Calu3 (cell line): ENCODE measurements around the gene PCDH9. TPM values are rescaled to one million over a fixed set of nuclear protein-coding genes. Genes with fewer than 3 reads are reported as not detected.

Experiments
- Bru-seq: library from RNA; stranded (reverse); fragments of 400-500 nt; gene quantifications from one replicate; lab custom pipeline; 2021; lab: Mats Ljungman, UMichigan
- BruChase-seq, 2 experiments: library from RNA; stranded (reverse); fragments of 400-500 nt; gene quantifications; one replicate each; lab custom pipeline; 2021; lab: Mats Ljungman, UMichigan
- BruUV-seq: library from RNA; stranded (reverse); fragments of 400-500 nt; replicated peaks from 2 replicates; lab custom pipeline; 2021; lab: Mats Ljungman, UMichigan
- CTCF ChIA-PET: fragments of 300-600 bp; sonication (Branson Sonifier 250); formaldehyde crosslinking; loops from one replicate; lab custom pipeline; 2022; ENCODE audit warnings: antibody characterized with exemption; lab: Charles Lee
- DNase-seq: peaks from one replicate; pipeline ENCODE4 v3.0.0; 2022
- H3K27ac Mint-ChIP-seq: one replicate; pipeline ENCODE4 v1.8.0; 2022; ENCODE audit warnings: mixed read lengths; ENCODE audit not compliant: unreplicated experiment
- H3K27me3 Mint-ChIP-seq: one replicate; pipeline ENCODE4 v1.8.0; 2022; ENCODE audit warnings: mixed read lengths; ENCODE audit not compliant: unreplicated experiment
- H3K36me3 Mint-ChIP-seq: one replicate; pipeline ENCODE4 v1.8.0; 2022; ENCODE audit warnings: mild to moderate bottlenecking, moderate library complexity, mixed read lengths; ENCODE audit not compliant: insufficient read depth, unreplicated experiment
- H3K4me1 Mint-ChIP-seq: one replicate; pipeline ENCODE4 v1.8.0; 2022; ENCODE audit warnings: mild to moderate bottlenecking, low read depth, mixed read lengths; ENCODE audit not compliant: unreplicated experiment
- H3K4me3 Mint-ChIP-seq: one replicate; pipeline ENCODE4 v1.8.0; 2022; ENCODE audit warnings: mild to moderate bottlenecking, low read depth, moderate library complexity, mixed read lengths; ENCODE audit not compliant: unreplicated experiment
- H3K9me3 Mint-ChIP-seq: one replicate; pipeline ENCODE4 v1.8.0; 2022; ENCODE audit warnings: low read depth, mixed read lengths; ENCODE audit not compliant: unreplicated experiment
- intact Hi-C: fragments of 100-400 bp; cut with micrococcal nuclease; formaldehyde crosslinking; loops from one replicate; pipeline ENCODE4 v1.10.0; 2022; ENCODE audit not compliant: unreplicated experiment
- long read RNA-seq: library from polyadenylated mRNA; stranded (forward); transcript quantifications from one replicate; pipeline ENCODE4 v2.0.0, GENCODE V29; 2022
- total RNA-seq: library from RNA; stranded (reverse); gene quantifications from 2 replicates; pipeline ENCODE4 v1.2.3, GENCODE V29; 2022
- TF ChIP-seq, protein P1 (sequence below): fragments of 200-600 bp; IDR thresholded peaks from one replicate; pipeline ENCODE4 v1.8.0; 2022; ENCODE audit warnings: antibody characterized with exemption; ENCODE audit not compliant: unreplicated experiment

The PCDH9 gene, protein sequence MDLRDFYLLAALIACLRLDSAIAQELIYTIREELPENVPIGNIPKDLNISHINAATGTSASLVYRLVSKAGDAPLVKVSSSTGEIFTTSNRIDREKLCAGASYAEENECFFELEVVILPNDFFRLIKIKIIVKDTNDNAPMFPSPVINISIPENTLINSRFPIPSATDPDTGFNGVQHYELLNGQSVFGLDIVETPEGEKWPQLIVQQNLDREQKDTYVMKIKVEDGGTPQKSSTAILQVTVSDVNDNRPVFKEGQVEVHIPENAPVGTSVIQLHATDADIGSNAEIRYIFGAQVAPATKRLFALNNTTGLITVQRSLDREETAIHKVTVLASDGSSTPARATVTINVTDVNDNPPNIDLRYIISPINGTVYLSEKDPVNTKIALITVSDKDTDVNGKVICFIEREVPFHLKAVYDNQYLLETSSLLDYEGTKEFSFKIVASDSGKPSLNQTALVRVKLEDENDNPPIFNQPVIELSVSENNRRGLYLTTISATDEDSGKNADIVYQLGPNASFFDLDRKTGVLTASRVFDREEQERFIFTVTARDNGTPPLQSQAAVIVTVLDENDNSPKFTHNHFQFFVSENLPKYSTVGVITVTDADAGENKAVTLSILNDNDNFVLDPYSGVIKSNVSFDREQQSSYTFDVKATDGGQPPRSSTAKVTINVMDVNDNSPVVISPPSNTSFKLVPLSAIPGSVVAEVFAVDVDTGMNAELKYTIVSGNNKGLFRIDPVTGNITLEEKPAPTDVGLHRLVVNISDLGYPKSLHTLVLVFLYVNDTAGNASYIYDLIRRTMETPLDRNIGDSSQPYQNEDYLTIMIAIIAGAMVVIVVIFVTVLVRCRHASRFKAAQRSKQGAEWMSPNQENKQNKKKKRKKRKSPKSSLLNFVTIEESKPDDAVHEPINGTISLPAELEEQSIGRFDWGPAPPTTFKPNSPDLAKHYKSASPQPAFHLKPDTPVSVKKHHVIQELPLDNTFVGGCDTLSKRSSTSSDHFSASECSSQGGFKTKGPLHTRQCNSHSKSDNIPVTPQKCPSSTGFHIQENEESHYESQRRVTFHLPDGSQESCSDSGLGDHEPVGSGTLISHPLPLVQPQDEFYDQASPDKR (N-terminal part only)
- total RNA-seq (1.3 and 2.1 TPM in 2 replicates), Bru-seq, nascent RNA (percentile 17 among the genes with signal in this experiment), BruChase-seq, experiment 1, labeled RNA remaining after a 6-hour chase (percentile 18 among the genes with signal in this experiment), BruChase-seq, experiment 2, labeled RNA remaining after a 2-hour chase (percentile 19 among the genes with signal in this experiment)
- long read RNA-seq, full-length matches to known transcripts = 1 of 2 reads
- long read RNA-seq, partial matches to known transcripts = 0 of 2 reads
- long read RNA-seq, other reads (novel, unspliced or antisense) = 1 of 2 reads

DNA sequence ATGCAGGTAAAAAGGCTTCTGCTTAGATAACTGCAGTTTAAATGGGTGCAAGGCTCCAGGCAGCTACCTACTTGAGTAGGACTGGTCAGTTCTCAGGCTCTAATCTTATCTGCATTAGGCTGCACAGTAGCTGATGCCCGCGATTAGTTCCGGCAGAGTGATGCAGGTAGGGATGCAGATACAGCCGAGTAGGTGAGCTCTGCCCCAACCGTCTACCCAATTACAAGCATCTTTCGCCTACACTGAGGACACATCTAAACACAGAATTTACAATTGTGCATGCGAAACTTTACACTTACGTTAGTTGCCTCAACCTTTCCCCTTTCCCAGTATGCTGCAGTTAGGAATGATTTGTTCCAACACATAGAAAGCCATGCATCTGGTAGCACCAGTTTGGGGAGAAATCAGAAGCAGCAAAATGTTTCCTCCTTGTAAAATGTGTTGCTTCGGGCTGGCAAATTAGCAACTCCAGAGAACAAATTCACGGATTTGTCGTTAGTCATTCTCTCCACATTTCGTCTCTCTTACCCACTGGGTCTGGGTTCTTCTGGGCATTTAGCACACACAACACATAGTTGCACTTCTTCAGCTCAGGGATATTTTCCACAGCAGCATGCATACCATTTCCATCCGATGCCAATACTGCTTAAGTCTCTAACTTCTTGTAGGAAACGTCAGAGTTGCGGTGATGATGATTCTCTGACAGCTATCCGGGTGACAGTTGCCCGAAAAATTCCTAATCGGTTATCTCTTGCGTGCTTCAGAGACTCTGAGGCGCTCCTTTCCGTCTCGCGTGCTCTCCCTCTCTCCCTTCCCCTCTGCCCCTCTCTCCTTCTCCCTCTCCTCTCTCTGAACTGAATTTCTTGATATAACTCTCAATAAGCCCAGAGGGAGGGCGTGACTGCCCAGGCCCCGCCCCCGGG, at the start of gene PCDH9:
TSS of gene PCDH9 (minus strand) at position 856 of the 923 bp plus-strand sequence. CDS start 1,896 bp downstream, outside the sequence.
- Mint-ChIP-seq H3K36me3 (peaks cover 7% of the 10 kb centered on the region), H3K27me3 (no peaks in the 10 kb centered on the region), H3K4me1 (no peaks in the 10 kb centered on the region), H3K27ac (no peak within 1 kb of the TSS), H3K9me3 (no peaks in the 10 kb centered on the region), H3K4me3 (no peak within 1 kb of the TSS)
- TF ChIP-seq, protein P1, sequence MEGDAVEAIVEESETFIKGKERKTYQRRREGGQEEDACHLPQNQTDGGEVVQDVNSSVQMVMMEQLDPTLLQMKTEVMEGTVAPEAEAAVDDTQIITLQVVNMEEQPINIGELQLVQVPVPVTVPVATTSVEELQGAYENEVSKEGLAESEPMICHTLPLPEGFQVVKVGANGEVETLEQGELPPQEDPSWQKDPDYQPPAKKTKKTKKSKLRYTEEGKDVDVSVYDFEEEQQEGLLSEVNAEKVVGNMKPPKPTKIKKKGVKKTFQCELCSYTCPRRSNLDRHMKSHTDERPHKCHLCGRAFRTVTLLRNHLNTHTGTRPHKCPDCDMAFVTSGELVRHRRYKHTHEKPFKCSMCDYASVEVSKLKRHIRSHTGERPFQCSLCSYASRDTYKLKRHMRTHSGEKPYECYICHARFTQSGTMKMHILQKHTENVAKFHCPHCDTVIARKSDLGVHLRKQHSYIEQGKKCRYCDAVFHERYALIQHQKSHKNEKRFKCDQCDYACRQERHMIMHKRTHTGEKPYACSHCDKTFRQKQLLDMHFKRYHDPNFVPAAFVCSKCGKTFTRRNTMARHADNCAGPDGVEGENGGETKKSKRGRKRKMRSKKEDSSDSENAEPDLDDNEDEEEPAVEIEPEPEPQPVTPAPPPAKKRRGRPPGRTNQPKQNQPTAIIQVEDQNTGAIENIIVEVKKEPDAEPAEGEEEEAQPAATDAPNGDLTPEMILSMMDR = no peak
- DNase-seq = no peak
- intact Hi-C loops = loop anchor here (10.0 kb wide), 2 partner anchors 545 to 1575 kb away; no protein-coding TSS in a partner anchor
- CTCF ChIA-PET = no interaction called here
- TSS peak; percentile 50 for BruUV-seq

DNA sequence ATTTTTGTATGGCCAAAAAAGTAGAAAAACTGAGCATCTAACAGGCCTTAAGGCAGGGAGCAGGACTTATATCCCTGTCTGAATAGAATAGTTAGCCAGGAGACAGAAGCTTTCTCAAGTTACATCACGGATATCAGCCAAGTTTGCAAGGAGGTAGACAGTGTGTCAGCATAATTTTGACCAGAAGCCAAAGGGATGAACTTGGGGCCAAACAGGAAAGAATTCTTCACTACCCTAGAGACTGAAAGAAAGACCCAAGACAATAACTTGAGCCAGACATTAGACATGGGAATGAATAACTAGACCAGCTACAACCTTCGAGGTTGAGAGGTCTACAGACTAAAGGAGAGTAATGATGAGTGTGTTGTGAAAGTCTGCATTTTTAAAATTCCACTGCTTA, 48.1 kb upstream of the PCDH9 start:
- BruUV-seq = no TSS peak
- Mint-ChIP-seq H3K4me1 (no peaks in the 10 kb centered on the region), H3K4me3 (no peak overlapping the region), H3K27ac (no peak overlapping the region), H3K36me3 (no peaks in the 10 kb centered on the region), H3K9me3 (no peaks in the 10 kb centered on the region), H3K27me3 (no peaks in the 10 kb centered on the region)
- CTCF ChIA-PET = no interaction called here
- TF ChIP-seq, protein P1 = no peak
- no peak for DNase-seq
- intact Hi-C loops = no loop called here

DNA sequence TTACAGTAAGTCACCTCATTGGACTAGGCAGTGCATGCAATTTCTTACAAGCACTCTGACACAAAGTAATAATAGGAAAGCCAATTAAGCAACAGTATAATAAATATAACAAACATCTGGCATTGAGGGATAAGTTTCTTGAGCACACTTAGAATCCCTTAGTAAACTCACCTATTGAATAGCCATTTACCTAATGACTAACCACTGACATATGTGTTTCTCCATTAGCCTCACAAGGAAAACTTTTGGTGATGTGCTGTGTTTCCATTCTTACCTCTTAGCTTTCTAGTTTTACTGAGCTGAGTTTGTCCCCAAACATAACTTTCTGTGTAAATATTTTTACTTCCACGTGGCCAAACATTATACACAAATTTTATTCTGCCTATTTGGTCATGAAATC, 47.4 kb upstream of the PCDH9 start:
- intact Hi-C loops = no loop called here
- Mint-ChIP-seq H3K27me3 (no peaks in the 10 kb centered on the region), H3K4me1 (no peaks in the 10 kb centered on the region), H3K4me3 (no peak overlapping the region), H3K9me3 (no peaks in the 10 kb centered on the region), H3K27ac (no peak overlapping the region), H3K36me3 (no peaks in the 10 kb centered on the region)
- DNase-seq = no peak
- BruUV-seq = no TSS peak
- TF ChIP-seq, protein P1 = no peak
- CTCF ChIA-PET = no interaction called here
